Muscle layer of colon (tissue), 2 donors: Measurements from ENCODE around the gene SOX11.

ENCODE experiments used
- H3K27ac ChIP-seq: one replicate; pipeline ENCODE4 v1.7.0; 2013; ENCODE audit warnings: low read depth, mild to moderate bottlenecking, low read length, moderate library complexity
- H3K27me3 ChIP-seq, 2 donors: one replicate each; pipeline ENCODE4 v1.7.0; 2013; ENCODE audit warnings: low read length in 2 of 2, mild to moderate bottlenecking in 2 of 2; ENCODE audit not compliant: insufficient read depth in 2 of 2, control insufficient read depth in 1 of 2
- H3K36me3 ChIP-seq: one replicate; pipeline ENCODE4 v1.7.0; 2013; ENCODE audit warnings: mild to moderate bottlenecking, low read length; ENCODE audit not compliant: insufficient read depth
- H3K4me1 ChIP-seq: one replicate; pipeline ENCODE4 v1.7.0; 2013; ENCODE audit warnings: mild to moderate bottlenecking, low read length; ENCODE audit not compliant: insufficient read depth
- H3K4me3 ChIP-seq, 2 donors: one replicate each; pipeline ENCODE4 v1.7.0; 2013; ENCODE audit warnings: low read length in 2 of 2, low read depth in 1 of 2, mild to moderate bottlenecking in 1 of 2, moderate library complexity in 1 of 2
- H3K9ac ChIP-seq: one replicate; pipeline ENCODE4 v1.7.0; 2013; ENCODE audit warnings: low read length
- H3K9me3 ChIP-seq: one replicate; pipeline ENCODE4 v1.7.0; 2013; ENCODE audit warnings: mild to moderate bottlenecking, low read length
- donor health status: abdominal sarcoma.
- donor health status: Adenocarcinoma of cecum.

The SOX11 gene

GRCh38 chr2:5673145-5674025, 18.8 kb upstream of the SOX11 start:
- Histone ChIP-seq H3K36me3 (no peaks in the 10 kb centered on the region), H3K9me3 (no peaks in the 10 kb centered on the region), H3K4me3 (no peak overlapping the region), H3K4me1 (peaks cover 6% of the 10 kb centered on the region), H3K27me3 (peaks cover 5 to 11% of the 10 kb centered on the region in 2 donors), H3K27ac (no peak overlapping the region), H3K9ac (no peak overlapping the region)

DNA sequence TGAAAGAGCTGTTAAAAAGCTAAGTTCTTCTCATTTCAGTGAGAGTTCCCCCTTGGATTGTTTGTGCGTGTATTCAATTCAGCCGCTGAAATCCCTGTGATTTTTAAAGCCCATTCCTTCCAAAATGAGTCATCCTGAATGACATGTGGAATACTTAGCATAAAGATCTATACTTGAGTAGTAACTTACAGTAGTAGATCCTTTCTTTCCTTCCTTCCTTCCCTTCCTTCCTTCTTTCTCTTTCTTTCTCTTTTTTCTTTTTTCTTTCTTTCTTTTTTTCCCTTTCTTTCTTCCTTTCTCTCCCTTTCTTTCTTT, 18.2 kb upstream of the SOX11 start:
- H3K4me3 ChIP-seq, result no peak overlapping the region

DNA sequence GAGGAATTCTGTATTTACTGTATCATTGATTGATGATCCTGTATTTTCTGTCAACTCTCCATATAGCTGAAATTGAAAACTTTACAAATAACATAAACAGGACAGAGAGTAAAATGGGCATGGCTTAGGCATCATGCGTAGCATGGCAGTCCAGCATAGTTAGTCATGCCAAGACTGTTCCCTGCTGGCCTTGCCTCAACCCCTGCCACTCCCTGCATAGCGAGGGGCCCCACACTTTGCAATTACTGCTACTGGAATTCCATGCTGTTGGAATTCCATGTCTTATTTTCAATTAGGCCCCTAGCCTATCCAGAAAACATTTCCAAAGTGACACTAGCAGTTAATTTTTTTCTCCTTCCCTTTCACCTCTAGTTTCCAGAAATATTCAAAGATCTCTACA, 15.1 kb upstream of the SOX11 start:
- Histone ChIP-seq H3K4me3 (no peak overlapping the region), H3K36me3 (no peaks in the 10 kb centered on the region), H3K4me1 (peaks cover 6% of the 10 kb centered on the region), H3K9me3 (no peaks in the 10 kb centered on the region), H3K27ac (no peak overlapping the region), H3K9ac (no peak overlapping the region), H3K27me3 (peaks cover 5 to 11% of the 10 kb centered on the region in 2 donors)

More for the DNA sequence above, 18.2 kb upstream of the SOX11 start:
- no peaks in the 10 kb centered on the region for H3K36me3 ChIP-seq
- H3K27ac ChIP-seq, result no peak overlapping the region
- peaks cover 6% of the 10 kb centered on the region for H3K4me1 ChIP-seq
- no peak overlapping the region for H3K9ac ChIP-seq
- peaks cover 5 to 11% of the 10 kb centered on the region in 2 donors for H3K27me3 ChIP-seq
- H3K9me3 ChIP-seq, result no peaks in the 10 kb centered on the region

GRCh38 chr2:5683471-5683870, 8.7 kb upstream of the SOX11 start:
- Histone ChIP-seq H3K9ac (no peak overlapping the region), H3K9me3 (no peaks in the 10 kb centered on the region), H3K4me3 (no peak overlapping the region), H3K36me3 (no peaks in the 10 kb centered on the region), H3K4me1 (no peaks in the 10 kb centered on the region), H3K27me3 (no peaks in the 10 kb centered on the region), H3K27ac (no peak overlapping the region)

GRCh38 chr2:5685225-5685624, 7.0 kb upstream of the SOX11 start:
- Histone ChIP-seq H3K27me3 (no peaks in the 10 kb centered on the region), H3K9me3 (no peaks in the 10 kb centered on the region), H3K4me3 (no peak overlapping the region), H3K9ac (no peak overlapping the region), H3K4me1 (no peaks in the 10 kb centered on the region), H3K27ac (no peak overlapping the region), H3K36me3 (no peaks in the 10 kb centered on the region)

DNA sequence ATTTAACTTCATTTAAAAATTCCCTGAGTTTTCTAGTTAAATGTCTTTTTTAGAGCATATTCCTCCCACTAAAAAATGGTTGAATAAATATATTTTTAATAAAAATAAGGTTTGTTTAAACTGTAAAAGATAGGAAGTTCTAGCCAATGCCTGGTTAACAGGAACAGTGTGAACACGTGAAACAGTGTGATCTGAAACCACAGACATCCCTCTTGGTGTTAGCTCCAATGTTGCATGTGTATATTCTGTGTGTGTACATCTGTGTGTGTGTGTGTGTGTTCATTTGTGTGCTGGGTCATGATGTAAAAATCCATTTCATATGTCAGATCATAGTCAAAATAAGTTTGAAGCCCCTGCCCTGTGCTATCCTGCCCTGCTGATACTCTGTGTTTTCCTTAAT, 6.1 kb upstream of the SOX11 start:
- Histone ChIP-seq H3K27ac (no peak overlapping the region), H3K27me3 (peaks cover 0 to 3% of the 10 kb centered on the region in 2 donors), H3K9ac (no peak overlapping the region), H3K4me3 (no peak overlapping the region), H3K9me3 (no peaks in the 10 kb centered on the region), H3K36me3 (no peaks in the 10 kb centered on the region), H3K4me1 (no peaks in the 10 kb centered on the region)

GRCh38 chr2:5686536-5686935, 5.6 kb upstream of the SOX11 start:
- H3K9ac ChIP-seq, result no peak overlapping the region
- no peak overlapping the region for H3K27ac ChIP-seq
- no peak overlapping the region for H3K4me3 ChIP-seq
- no peaks in the 10 kb centered on the region for H3K36me3 ChIP-seq
- H3K27me3 ChIP-seq, result peaks cover 0 to 6% of the 10 kb centered on the region in 2 donors
- no peaks in the 10 kb centered on the region for H3K4me1 ChIP-seq
- H3K9me3 ChIP-seq, result no peaks in the 10 kb centered on the region

GRCh38 chr2:5689750-5690149, 2.4 kb upstream of the SOX11 start:
- Histone ChIP-seq H3K9ac (no peak overlapping the region), H3K27ac (no peak overlapping the region), H3K36me3 (no peaks in the 10 kb centered on the region), H3K9me3 (no peaks in the 10 kb centered on the region), H3K4me1 (no peaks in the 10 kb centered on the region), H3K4me3 (no peak overlapping the region), H3K27me3 (peaks cover 0 to 17% of the 10 kb centered on the region in 2 donors)

DNA sequence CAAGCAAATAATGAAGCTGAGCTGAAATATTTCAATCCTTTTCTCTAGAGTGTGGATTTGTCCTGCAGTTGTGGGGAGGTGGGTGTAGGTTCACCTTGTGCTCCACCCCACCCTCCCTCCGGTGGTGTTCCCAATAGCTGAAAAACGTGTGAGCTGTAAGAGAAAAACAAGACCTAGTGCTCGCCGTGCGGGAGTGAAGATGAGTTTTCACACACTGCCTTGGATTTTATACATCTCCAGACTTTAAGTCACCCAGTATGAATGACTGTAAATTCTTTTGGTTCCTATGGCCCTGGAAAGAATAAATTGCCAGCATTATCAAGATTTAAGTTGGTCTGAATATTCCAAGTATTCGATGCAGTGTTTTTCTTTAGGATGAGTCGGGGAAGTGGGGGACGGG, 1.9 kb upstream of the SOX11 start:
- H3K36me3 ChIP-seq, result no peaks in the 10 kb centered on the region
- H3K9ac ChIP-seq, result no peak overlapping the region
- no peak overlapping the region for H3K27ac ChIP-seq
- no peak overlapping the region for H3K4me3 ChIP-seq
- no peaks in the 10 kb centered on the region for H3K9me3 ChIP-seq
- H3K27me3 ChIP-seq, result peaks cover 0 to 17% of the 10 kb centered on the region in 2 donors
- H3K4me1 ChIP-seq, result no peaks in the 10 kb centered on the region

- Histone ChIP-seq H3K27ac (peak overlapping the region; percentile 59), H3K9me3 (no peaks in the 10 kb centered on the region), H3K9ac (peak overlapping the region; percentile 25), H3K4me3 (peak overlapping the region; percentile 22 to 67), H3K4me1 (no peaks in the 10 kb centered on the region), H3K27me3 (peaks cover 0 to 19% of the 10 kb centered on the region in 2 donors), H3K36me3 (no peaks in the 10 kb centered on the region)
Measured at GRCh38 chr2:5690718-5691220, 1.4 kb upstream of the SOX11 start.

DNA sequence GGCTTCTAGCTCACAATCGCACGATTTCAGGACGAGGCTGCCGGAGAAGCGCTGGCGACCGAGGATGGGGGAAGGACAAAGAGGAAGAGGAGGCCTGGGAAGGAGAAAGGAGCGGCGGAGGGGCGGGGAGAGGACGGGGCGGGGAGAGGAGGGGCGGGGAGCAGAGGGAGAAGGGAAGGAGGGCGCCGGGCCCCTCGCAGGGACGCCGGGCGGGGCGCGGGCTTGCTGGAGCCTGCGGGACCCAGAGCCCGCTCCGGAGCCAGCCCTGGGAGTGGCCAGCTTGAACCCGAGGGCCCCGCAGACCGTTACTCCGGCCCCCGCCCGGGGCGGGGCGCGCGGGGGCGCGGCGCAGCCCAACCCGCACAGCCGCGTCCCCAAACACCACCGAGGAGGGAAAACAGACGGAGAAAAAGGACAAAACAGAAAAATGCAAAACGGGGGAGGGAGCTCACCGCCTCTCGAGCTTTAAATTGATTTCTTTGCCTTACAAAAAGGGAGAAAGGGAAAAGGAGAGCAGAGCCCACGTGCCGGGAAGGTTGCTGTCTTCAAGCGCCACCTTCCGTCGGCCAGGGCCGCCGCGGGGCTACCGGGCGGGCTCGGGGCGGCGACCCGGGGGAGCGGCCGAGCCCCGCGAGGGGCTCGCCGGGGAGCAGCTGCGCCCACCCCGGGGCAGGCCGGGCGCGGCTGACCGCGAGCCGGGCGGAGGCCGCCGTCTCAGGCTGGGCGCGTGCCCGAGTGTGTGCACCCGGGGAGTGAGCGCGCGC, 781 bp upstream of the SOX11 start:
- no peaks in the 10 kb centered on the region for H3K9me3 ChIP-seq
- no peaks in the 10 kb centered on the region for H3K4me1 ChIP-seq
- no peaks in the 10 kb centered on the region for H3K36me3 ChIP-seq
- peak overlapping the region; percentile 41 to 67 for H3K4me3 ChIP-seq
- peak overlapping the region; percentile 25 for H3K9ac ChIP-seq
- H3K27me3 ChIP-seq, result peaks cover 0 to 26% of the 10 kb centered on the region in 2 donors
- H3K27ac ChIP-seq, result peak overlapping the region; percentile 59
